ENCODE results near the gene CMTM3. TPM values are rescaled to one million over a fixed set of nuclear protein-coding genes. Genes with fewer than 3 reads are reported as not detected.

Gene CMTM3
- total and polyA plus RNA-seq, 2 of the 4 experiments (the other 2 are of a cell fraction) = 4.5 to 35.5 TPM

- Histone ChIP-seq H3K4me2 (ENCODE audit: low read depth, low read length) (no peak overlapping the region), H2AK9ac (replicated peaks; ENCODE audit: low read depth, low read length, poor library complexity) (no peak overlapping the region), H4K8ac (ENCODE audit: low read depth in 2 of 2, low read length in 2 of 2) (no peak overlapping the region), H4K5ac (ENCODE audit: low read depth, low read length) (no peak overlapping the region), H2BK15ac (ENCODE audit: low read depth, low read length) (no peak overlapping the region), H2BK120ac (ENCODE audit: low read depth, low read length) (no peak overlapping the region), H4K91ac (ENCODE audit: insufficient read depth, low read depth, low read length) (no peak overlapping the region), H2BK20ac (ENCODE audit: low read depth, low read length) (no peak overlapping the region), H3K9ac (ENCODE audit: low read depth, low read length) (no peak overlapping the region), H3K79me1 (ENCODE audit: low read depth in 1 of 2, low read length in 2 of 2) (no peaks in the 10 kb centered on the region), H2AK5ac (ENCODE audit: low read depth, low read length) (no peak overlapping the region), H3K18ac (ENCODE audit: low read depth, low read length) (no peak overlapping the region), H3K36me3 (ENCODE audit: control insufficient read depth, insufficient read depth, low read length) (no peaks in the 10 kb centered on the region), H3K4me1 (ENCODE audit: control insufficient read depth, insufficient read depth, low read length) (0 out of 2 replicates have a peak, but pooled peaks cover 2% of the 10 kb centered on the region), H3K27me3 (ENCODE audit: control insufficient read depth, insufficient read depth, low read length) (no peaks in the 10 kb centered on the region), H4K20me1 (ENCODE audit: insufficient read depth, low read length) (no peaks in the 10 kb centered on the region), H3K23ac (ENCODE audit: low read depth, low read length) (no peak overlapping the region), H3K27ac (ENCODE audit: insufficient read depth, low read length) (no peak overlapping the region), H3K56ac (ENCODE audit: extremely low read depth, insufficient read depth, low read length) (no peak overlapping the region), H2BK5ac (ENCODE audit: low read depth, low read length, poor library complexity, severe bottlenecking) (no peak overlapping the region), H3K4me3 (ENCODE audit: insufficient read depth, low read depth, low read length) (no peak overlapping the region), H3K4ac (ENCODE audit: low read depth, low read length) (no peak overlapping the region), H3K14ac (replicated peaks; ENCODE audit: low read depth, low read length) (no peak overlapping the region), H3K9me3 (ENCODE audit: control insufficient read depth, insufficient read depth, low read length) (no peaks in the 10 kb centered on the region), H3K9me1 (ENCODE audit: insufficient read depth, low read length) (0 out of 2 replicates have a peak, but pooled peaks cover 3% of the 10 kb centered on the region), H2AFZ (replicated peaks; ENCODE audit: low read length, poor library complexity) (no peak overlapping the region)
- ATAC-seq (ENCODE audit: low read depth) = no peak
- CTCF ChIA-PET = interaction anchor here (1.2 kb wide), 1 partner anchor 10 kb away, joined by 6 read pairs; no protein-coding TSS in a partner anchor
- in situ Hi-C loops (cut with MboI; ENCODE audit: low sequenced_read_pairs) = no loop called here
- BruUV-seq (replicated peaks) = no TSS peak
- WGBS, 2 experiments (ENCODE audit: extremely low coverage in 2 of 2, insufficient read length in 1 of 2) = no CpG with 5 or more reads among the region's 1 CpG
- TF ChIP-seq, protein P1, sequence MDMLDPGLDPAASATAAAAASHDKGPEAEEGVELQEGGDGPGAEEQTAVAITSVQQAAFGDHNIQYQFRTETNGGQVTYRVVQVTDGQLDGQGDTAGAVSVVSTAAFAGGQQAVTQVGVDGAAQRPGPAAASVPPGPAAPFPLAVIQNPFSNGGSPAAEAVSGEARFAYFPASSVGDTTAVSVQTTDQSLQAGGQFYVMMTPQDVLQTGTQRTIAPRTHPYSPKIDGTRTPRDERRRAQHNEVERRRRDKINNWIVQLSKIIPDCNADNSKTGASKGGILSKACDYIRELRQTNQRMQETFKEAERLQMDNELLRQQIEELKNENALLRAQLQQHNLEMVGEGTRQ (IDR thresholded peaks at IDR 0.05; ENCODE audit: low read depth, low read length) = no peak
- TF ChIP-seq RAD21 (IDR thresholded peaks at IDR 0.05; ENCODE audit: low read length) (no peak), NFE2L2 (IDR thresholded peaks at IDR 0.05; ENCODE audit: low read depth, low read length) (no peak), ELK1 (IDR thresholded peaks at IDR 0.05; ENCODE audit: borderline replicate concordance, low read depth, low read length) (no peak), MAFK (IDR thresholded peaks at IDR 0.05; ENCODE audit: low read depth, low read length) (no peak), RFX5 (IDR thresholded peaks at IDR 0.05; ENCODE audit: low read depth, low read length) (no peak), POLR2A (IDR thresholded peaks at IDR 0.05; ENCODE audit: low read depth, low read length) (no peak), SMC3 (IDR thresholded peaks at IDR 0.05; ENCODE audit: low read depth, low read length) (no peak), MAZ (IDR thresholded peaks at IDR 0.05; ENCODE audit: borderline replicate concordance, low read depth, low read length) (no peak), RCOR1 (IDR thresholded peaks at IDR 0.05; ENCODE audit: insufficient replicate concordance, low read length) (no peak), CEBPB (IDR thresholded peaks at IDR 0.05; ENCODE audit: low read depth, low read length) (no peak), FOS (IDR thresholded peaks at IDR 0.05; ENCODE audit: low read depth, low read length) (no peak), MXI1 (IDR thresholded peaks at IDR 0.05; ENCODE audit: borderline replicate concordance, low read depth, low read length) (no peak)
- TF ChIP-seq, protein P2, sequence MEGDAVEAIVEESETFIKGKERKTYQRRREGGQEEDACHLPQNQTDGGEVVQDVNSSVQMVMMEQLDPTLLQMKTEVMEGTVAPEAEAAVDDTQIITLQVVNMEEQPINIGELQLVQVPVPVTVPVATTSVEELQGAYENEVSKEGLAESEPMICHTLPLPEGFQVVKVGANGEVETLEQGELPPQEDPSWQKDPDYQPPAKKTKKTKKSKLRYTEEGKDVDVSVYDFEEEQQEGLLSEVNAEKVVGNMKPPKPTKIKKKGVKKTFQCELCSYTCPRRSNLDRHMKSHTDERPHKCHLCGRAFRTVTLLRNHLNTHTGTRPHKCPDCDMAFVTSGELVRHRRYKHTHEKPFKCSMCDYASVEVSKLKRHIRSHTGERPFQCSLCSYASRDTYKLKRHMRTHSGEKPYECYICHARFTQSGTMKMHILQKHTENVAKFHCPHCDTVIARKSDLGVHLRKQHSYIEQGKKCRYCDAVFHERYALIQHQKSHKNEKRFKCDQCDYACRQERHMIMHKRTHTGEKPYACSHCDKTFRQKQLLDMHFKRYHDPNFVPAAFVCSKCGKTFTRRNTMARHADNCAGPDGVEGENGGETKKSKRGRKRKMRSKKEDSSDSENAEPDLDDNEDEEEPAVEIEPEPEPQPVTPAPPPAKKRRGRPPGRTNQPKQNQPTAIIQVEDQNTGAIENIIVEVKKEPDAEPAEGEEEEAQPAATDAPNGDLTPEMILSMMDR (conservative IDR thresholded peaks at IDR 0.05; ENCODE audit: low read depth, low read length) = no peak
- intact Hi-C loops (cut with micrococcal nuclease) = no loop called here
- no peak for DNase-seq
- dilution Hi-C loops (cut with HindIII; ENCODE audit: low sequenced_read_pairs, unreplicated experiment) = no loop called here
- POLR2A ChIA-PET (ENCODE audit: unreplicated experiment) = no interaction called here
Measured at GRCh38 chr16:66641387-66641786, 36.9 kb downstream of the CMTM3 start.
